ENCODE measurements around the gene KIAA2012.

DNA sequence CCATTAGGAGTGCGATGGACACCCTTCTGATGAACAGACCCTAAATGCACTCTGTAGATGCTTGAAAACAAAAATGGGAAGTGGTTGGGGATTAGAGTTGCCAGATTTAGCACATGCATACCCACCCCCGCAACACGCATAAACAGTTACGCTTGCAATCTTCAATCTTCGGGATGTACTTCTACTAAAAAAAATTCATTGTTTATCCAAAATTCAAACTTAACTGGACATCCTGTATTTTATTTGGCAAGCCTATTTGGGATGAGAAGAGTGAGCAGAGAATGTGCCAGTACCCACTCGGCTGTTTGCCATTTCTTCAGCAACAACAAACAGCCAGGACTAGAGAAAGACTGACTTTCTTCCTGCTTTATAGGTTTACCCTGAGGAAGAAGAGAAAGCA lies 18.4 kb downstream of the KIAA2012 start:
- no peak for TF ChIP-seq ZNF384 (IDR thresholded peaks at IDR 0.05)
- TF ChIP-seq CTBP1 (IDR thresholded peaks at IDR 0.05; ENCODE audit: borderline replicate concordance) = no peak
- no peak for TF ChIP-seq FOXM1 (IDR thresholded peaks at IDR 0.05; ENCODE audit: borderline replicate concordance)
